Measurements from ENCODE around the gene CAMK2D. TPM values are rescaled to one million over a fixed set of nuclear protein-coding genes. Genes with fewer than 3 reads are reported as not detected.

The CAMK2D gene
- total RNA-seq, 2 experiments from 2014 or later, result 29.9 to 32.9 TPM

GRCh38 chr4:113682730-113683537 lies 78.6 kb downstream of the CAMK2D start:
- Mint-ChIP-seq H3K4me1 (ENCODE audit: low read depth) (peaks cover 42% of the 10 kb centered on the region), H3K36me3 (ENCODE audit: low read depth) (peaks cover 3% of the 10 kb centered on the region), H3K27me3 (no peaks in the 10 kb centered on the region), H3K9me3 (no peaks in the 10 kb centered on the region), H3K4me3 (peak overlapping the region; percentile 47), H3K27ac (peak overlapping the region; percentile 87)
- Histone ChIP-seq H3K27me3 (ENCODE audit: control insufficient read depth in 1 of 2, insufficient read depth in 2 of 2, low read length in 2 of 2) (no peaks in the 10 kb centered on the region), H3K4me3 (ENCODE audit: low read length) (no peak overlapping the region), H3K36me3 (ENCODE audit: insufficient read depth, low read length) (no peaks in the 10 kb centered on the region), H3K9me3 (ENCODE audit: control insufficient read depth in 1 of 2, insufficient read depth in 1 of 2, low read length in 2 of 2) (no peaks in the 10 kb centered on the region), H3K27ac (ENCODE audit: low read depth in 1 of 2, low read length in 2 of 2) (peak overlapping the region; percentile 35 to 56), H3K4me1 (ENCODE audit: insufficient read depth, low read length) (peaks cover 14% of the 10 kb centered on the region)
- peak; percentile 40 to 85 (median 58) for DNase-seq
- ChIA-PET POLR2A (interaction anchor here (1.2 to 1.5 kb wide), 3 partner anchors 10 to 135 kb away, joined by 6 read pairs; no protein-coding TSS in a partner anchor), CTCF (interaction anchor here (1.0 to 1.5 kb wide), 2 partner anchors 135 kb away, joined by 3 to 6 read pairs; no protein-coding TSS in a partner anchor)
- no peak for TF ChIP-seq CTCF (IDR thresholded peaks at IDR 0.05)
- ATAC-seq (ENCODE audit: poor library complexity), result peak; percentile 96
- intact Hi-C loops (cut with DNase I, micrococcal nuclease), result loop anchor here in 1 of 2 experiments (1.0 to 5.0 kb wide), 3 partner anchors 46 to 136 kb away; partner anchors contain the start of gene CAMK2D

- TF ChIP-seq CTCF (IDR thresholded peaks at IDR 0.05), result no peak
- no peak overlapping the region for H3K27ac ChIP-seq (ENCODE audit: low read depth in 1 of 2, low read length in 2 of 2)
- ChIA-PET CTCF (interaction anchor here (0.9 to 1.9 kb wide), 2 partner anchors 13 to 131 kb away, joined by 3 to 7 read pairs; no protein-coding TSS in a partner anchor), POLR2A (interaction anchor here (1.1 to 1.8 kb wide), 2 partner anchors 11 to 42 kb away, joined by 3 to 4 read pairs; no protein-coding TSS in a partner anchor)
- Mint-ChIP-seq H3K9me3 (no peaks in the 10 kb centered on the region), H3K4me1 (ENCODE audit: low read depth) (peaks cover 54% of the 10 kb centered on the region), H3K36me3 (ENCODE audit: low read depth) (peaks cover 13% of the 10 kb centered on the region), H3K27me3 (no peaks in the 10 kb centered on the region), H3K27ac (no peak overlapping the region), H3K4me3 (no peak overlapping the region)
- no peaks in the 10 kb centered on the region for H3K36me3 ChIP-seq (ENCODE audit: insufficient read depth, low read length)
- no peak for DNase-seq
- intact Hi-C loops (cut with DNase I, micrococcal nuclease), result no loop called here
- no peaks in the 10 kb centered on the region for H3K27me3 ChIP-seq (ENCODE audit: control insufficient read depth in 1 of 2, insufficient read depth in 2 of 2, low read length in 2 of 2)
- H3K9me3 ChIP-seq (ENCODE audit: control insufficient read depth in 1 of 2, insufficient read depth in 1 of 2, low read length in 2 of 2), result no peaks in the 10 kb centered on the region
- ATAC-seq (ENCODE audit: poor library complexity), result no peak
- H3K4me3 ChIP-seq (ENCODE audit: low read length), result no peak overlapping the region
- H3K4me1 ChIP-seq (ENCODE audit: insufficient read depth, low read length), result peaks cover 3% of the 10 kb centered on the region
Observed at GRCh38 chr4:113678641-113679040, 82.9 kb downstream of the CAMK2D start.

- H3K4me1 ChIP-seq (ENCODE audit: insufficient read depth, low read length), result peaks cover 12% of the 10 kb centered on the region
- no peaks in the 10 kb centered on the region for H3K27me3 ChIP-seq (ENCODE audit: control insufficient read depth in 1 of 2, insufficient read depth in 2 of 2, low read length in 2 of 2)
- CTCF ChIA-PET, result interaction anchor here (1.9 kb wide), 2 partner anchors 9 to 130 kb away, joined by 5 to 7 read pairs; no protein-coding TSS in a partner anchor
- ATAC-seq (ENCODE audit: poor library complexity), result peak; percentile 89
- no peaks in the 10 kb centered on the region for H3K36me3 ChIP-seq (ENCODE audit: insufficient read depth, low read length)
- no peaks in the 10 kb centered on the region for H3K9me3 ChIP-seq (ENCODE audit: control insufficient read depth in 1 of 2, insufficient read depth in 1 of 2, low read length in 2 of 2)
- POLR2A ChIA-PET, result interaction anchor here (0.8 to 1.8 kb wide), 7 partner anchors 8 to 130 kb away, joined by 3 to 5 read pairs (median 3); no protein-coding TSS in a partner anchor
- Mint-ChIP-seq H3K27ac (peak overlapping the region; percentile 84), H3K36me3 (ENCODE audit: low read depth) (peaks cover 13% of the 10 kb centered on the region), H3K4me3 (peak overlapping the region; percentile 77), H3K9me3 (no peaks in the 10 kb centered on the region), H3K27me3 (no peaks in the 10 kb centered on the region), H3K4me1 (ENCODE audit: low read depth) (peaks cover 52% of the 10 kb centered on the region)
- peak overlapping the region; percentile 2 to 23 for H3K27ac ChIP-seq (ENCODE audit: low read depth in 1 of 2, low read length in 2 of 2)
- H3K4me3 ChIP-seq (ENCODE audit: low read length), result no peak overlapping the region
- TF ChIP-seq CTCF (IDR thresholded peaks at IDR 0.05), result no peak
- intact Hi-C loops (cut with DNase I, micrococcal nuclease), result no loop called here
- DNase-seq, result peak in 3 of 14 experiments; percentile 53 to 74 (median 54)
Observed at GRCh38 chr4:113677325-113677724, 84.2 kb downstream of the CAMK2D start.

All from CD4-positive, alpha-beta T cell (primary cell).